ENCODE data around the gene C1QTNF8. TPM values are rescaled to one million over a fixed set of nuclear protein-coding genes. Genes with fewer than 3 reads are reported as not detected.

Gene C1QTNF8
- total and polyA plus RNA-seq, 2 of the 13 experiments (the other 11 are each of a cell fraction or from before 2014, with no cell fraction given) = 0.09 TPM; not detected in 1

DNA sequence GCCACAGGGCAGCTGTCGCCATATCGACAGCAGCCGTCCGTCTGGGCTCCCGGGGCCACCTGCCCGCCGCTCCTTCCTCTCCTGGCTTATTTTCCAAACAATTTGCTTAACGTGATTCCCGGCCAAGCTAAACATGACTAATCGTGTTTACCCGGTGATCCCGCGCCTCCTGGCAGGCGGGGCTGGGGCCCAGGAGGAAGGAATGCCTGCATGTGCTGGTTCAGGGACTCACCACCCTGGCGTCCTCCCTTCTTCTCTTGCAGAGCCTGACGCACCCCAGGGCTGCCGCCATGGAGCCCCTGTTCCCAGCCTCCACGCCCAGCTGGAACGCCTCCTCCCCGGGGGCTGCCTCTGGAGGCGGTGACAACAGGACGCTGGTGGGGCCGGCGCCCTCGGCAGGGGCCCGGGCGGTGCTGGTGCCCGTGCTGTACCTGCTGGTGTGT is 17.4 kb downstream of the C1QTNF8 start (continued):
- TF ChIP-seq, protein P1, sequence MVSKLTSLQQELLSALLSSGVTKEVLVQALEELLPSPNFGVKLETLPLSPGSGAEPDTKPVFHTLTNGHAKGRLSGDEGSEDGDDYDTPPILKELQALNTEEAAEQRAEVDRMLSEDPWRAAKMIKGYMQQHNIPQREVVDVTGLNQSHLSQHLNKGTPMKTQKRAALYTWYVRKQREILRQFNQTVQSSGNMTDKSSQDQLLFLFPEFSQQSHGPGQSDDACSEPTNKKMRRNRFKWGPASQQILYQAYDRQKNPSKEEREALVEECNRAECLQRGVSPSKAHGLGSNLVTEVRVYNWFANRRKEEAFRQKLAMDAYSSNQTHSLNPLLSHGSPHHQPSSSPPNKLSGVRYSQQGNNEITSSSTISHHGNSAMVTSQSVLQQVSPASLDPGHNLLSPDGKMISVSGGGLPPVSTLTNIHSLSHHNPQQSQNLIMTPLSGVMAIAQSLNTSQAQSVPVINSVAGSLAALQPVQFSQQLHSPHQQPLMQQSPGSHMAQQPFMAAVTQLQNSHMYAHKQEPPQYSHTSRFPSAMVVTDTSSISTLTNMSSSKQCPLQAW (CRISPR knock-in tag; IDR thresholded peaks at IDR 0.05) = peak; percentile 90
- TF ChIP-seq FOXA1 (IDR thresholded peaks at IDR 0.05) = 0 out of 2 replicates have a peak, but pooled peaks have one; percentile 10
- TF ChIP-seq FOXA1 (CRISPR knock-in tag; IDR thresholded peaks at IDR 0.05) = peak; percentile 96
- TF ChIP-seq ISL2 (CRISPR knock-in tag; IDR thresholded peaks at IDR 0.05) = peak; percentile 66
- TF ChIP-seq ZNF749 (CRISPR knock-in tag; IDR thresholded peaks at IDR 0.05; ENCODE audit: borderline replicate concordance) = peak; percentile 68; the same call in 1 of the 2 replicates
- no peak for TF ChIP-seq SMC3 (IDR thresholded peaks at IDR 0.05; ENCODE audit: low read length)
- TF ChIP-seq, protein P2, sequence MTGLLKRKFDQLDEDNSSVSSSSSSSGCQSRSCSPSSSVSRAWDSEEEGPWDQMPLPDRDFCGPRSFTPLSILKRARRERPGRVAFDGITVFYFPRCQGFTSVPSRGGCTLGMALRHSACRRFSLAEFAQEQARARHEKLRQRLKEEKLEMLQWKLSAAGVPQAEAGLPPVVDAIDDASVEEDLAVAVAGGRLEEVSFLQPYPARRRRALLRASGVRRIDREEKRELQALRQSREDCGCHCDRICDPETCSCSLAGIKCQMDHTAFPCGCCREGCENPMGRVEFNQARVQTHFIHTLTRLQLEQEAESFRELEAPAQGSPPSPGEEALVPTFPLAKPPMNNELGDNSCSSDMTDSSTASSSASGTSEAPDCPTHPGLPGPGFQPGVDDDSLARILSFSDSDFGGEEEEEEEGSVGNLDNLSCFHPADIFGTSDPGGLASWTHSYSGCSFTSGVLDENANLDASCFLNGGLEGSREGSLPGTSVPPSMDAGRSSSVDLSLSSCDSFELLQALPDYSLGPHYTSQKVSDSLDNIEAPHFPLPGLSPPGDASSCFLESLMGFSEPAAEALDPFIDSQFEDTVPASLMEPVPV (CRISPR knock-in tag; IDR thresholded peaks at IDR 0.05) = peak; percentile 88
- peak; percentile 97 for TF ChIP-seq HMG20B (CRISPR knock-in tag; conservative IDR thresholded peaks at IDR 0.05)
- TF ChIP-seq ZMYM4 (CRISPR knock-in tag; IDR thresholded peaks at IDR 0.05) = no peak
- no peak for TF ChIP-seq ATRX (CRISPR knock-in tag; IDR thresholded peaks at IDR 0.05; ENCODE audit: borderline replicate concordance)
- TF ChIP-seq SALL2 (CRISPR knock-in tag; IDR thresholded peaks at IDR 0.05) = no peak; the same call in 1 of the 2 replicates
- TF ChIP-seq, protein P3, sequence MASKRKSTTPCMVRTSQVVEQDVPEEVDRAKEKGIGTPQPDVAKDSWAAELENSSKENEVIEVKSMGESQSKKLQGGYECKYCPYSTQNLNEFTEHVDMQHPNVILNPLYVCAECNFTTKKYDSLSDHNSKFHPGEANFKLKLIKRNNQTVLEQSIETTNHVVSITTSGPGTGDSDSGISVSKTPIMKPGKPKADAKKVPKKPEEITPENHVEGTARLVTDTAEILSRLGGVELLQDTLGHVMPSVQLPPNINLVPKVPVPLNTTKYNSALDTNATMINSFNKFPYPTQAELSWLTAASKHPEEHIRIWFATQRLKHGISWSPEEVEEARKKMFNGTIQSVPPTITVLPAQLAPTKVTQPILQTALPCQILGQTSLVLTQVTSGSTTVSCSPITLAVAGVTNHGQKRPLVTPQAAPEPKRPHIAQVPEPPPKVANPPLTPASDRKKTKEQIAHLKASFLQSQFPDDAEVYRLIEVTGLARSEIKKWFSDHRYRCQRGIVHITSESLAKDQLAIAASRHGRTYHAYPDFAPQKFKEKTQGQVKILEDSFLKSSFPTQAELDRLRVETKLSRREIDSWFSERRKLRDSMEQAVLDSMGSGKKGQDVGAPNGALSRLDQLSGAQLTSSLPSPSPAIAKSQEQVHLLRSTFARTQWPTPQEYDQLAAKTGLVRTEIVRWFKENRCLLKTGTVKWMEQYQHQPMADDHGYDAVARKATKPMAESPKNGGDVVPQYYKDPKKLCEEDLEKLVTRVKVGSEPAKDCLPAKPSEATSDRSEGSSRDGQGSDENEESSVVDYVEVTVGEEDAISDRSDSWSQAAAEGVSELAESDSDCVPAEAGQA (IDR thresholded peaks at IDR 0.05; ENCODE audit: low read depth) = no peak; the same call in 1 of the 2 replicates
- TF ChIP-seq, protein P3 (CRISPR knock-in tag; IDR thresholded peaks at IDR 0.05; ENCODE audit: borderline replicate concordance) = 0 out of 2 replicates have a peak, but pooled peaks have one; percentile 67
- no peak for TF ChIP-seq ZNF556 (CRISPR knock-in tag; IDR thresholded peaks at IDR 0.05; ENCODE audit: borderline replicate concordance)
- peak; percentile 77; the same call in 1 of the 2 replicates for TF ChIP-seq KDM4B (CRISPR knock-in tag; IDR thresholded peaks at IDR 0.05)
- TF ChIP-seq ZFP62 (CRISPR knock-in tag; IDR thresholded peaks at IDR 0.05) = no peak
- peak; percentile 85; the same call in 1 of the 2 replicates for TF ChIP-seq ZSCAN25 (CRISPR knock-in tag; IDR thresholded peaks at IDR 0.05)
- TF ChIP-seq TARDBP (CRISPR knock-in tag; IDR thresholded peaks at IDR 0.05) = peak; percentile 87; the same call in 1 of the 2 replicates
- TF ChIP-seq ZNF670 (CRISPR knock-in tag; IDR thresholded peaks at IDR 0.05; ENCODE audit: borderline replicate concordance) = peak; percentile 78; the same call in 1 of the 2 replicates
- TF ChIP-seq, protein P4, sequence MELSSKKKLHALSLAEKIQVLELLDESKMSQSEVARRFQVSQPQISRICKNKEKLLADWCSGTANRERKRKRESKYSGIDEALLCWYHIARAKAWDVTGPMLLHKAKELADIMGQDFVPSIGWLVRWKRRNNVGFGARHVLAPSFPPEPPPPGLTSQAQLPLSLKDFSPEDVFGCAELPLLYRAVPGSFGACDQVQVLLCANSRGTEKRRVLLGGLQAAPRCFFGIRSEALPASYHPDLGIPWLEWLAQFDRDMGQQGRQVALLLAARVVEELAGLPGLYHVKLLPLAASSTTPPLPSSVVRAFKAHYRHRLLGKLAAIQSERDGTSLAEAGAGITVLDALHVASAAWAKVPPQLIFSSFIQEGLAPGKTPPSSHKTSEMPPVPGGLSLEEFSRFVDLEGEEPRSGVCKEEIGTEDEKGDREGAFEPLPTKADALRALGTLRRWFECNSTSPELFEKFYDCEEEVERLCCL (CRISPR knock-in tag; IDR thresholded peaks at IDR 0.05; ENCODE audit: borderline replicate concordance) = 0 out of 2 replicates have a peak, but pooled peaks have one; percentile 75
- TF ChIP-seq POLR2G (IDR thresholded peaks at IDR 0.05; ENCODE audit: low read depth, low read length) = no peak
